CD14-positive monocyte (primary cell): ENCODE measurements around the gene FAM162A. TPM values are rescaled to one million over a fixed set of nuclear protein-coding genes. Genes with fewer than 3 reads are reported as not detected.

Source experiments
- DNase-seq, 3 donors: peaks; one replicate each; pipeline ENCODE4 v3.0.0-alpha.2; 2011 to 2022
- H2AFZ ChIP-seq: 2 replicates; pipeline ENCODE4 v1.6.0; 2012; ENCODE audit warnings: mild to moderate bottlenecking, low read depth, low read length, inconsistent platforms; ENCODE audit not compliant: insufficient read depth, poor library complexity, severe bottlenecking
- H3K27ac ChIP-seq, 2 donors: 1 replicate in 1 of 2; 2 replicates in 1 of 2; pipeline ENCODE4 v1.5.1; 2012 to 2013; ENCODE audit warnings: low read length in 2 of 2, control low read depth in 1 of 2, inconsistent platforms in 1 of 2, low read depth in 1 of 2, mild to moderate bottlenecking in 1 of 2
- H3K27me3 ChIP-seq, 2 donors: one replicate each; pipeline versions ENCODE4 v1.6.0 to v1.6.1; 2011 to 2013; ENCODE audit warnings: low read length in 2 of 2; ENCODE audit not compliant: control insufficient read depth in 2 of 2, insufficient read depth in 2 of 2
- H3K36me3 ChIP-seq, 2 donors: replicated peaks in 1 of 2; 1 replicate in 1 of 2; 2 replicates in 1 of 2; pipeline versions ENCODE4 v1.5.1 to v1.6.1; 2012 to 2013; ENCODE audit warnings: low read length in 2 of 2, control low read depth in 1 of 2, inconsistent platforms in 1 of 2, mild to moderate bottlenecking in 1 of 2; ENCODE audit not compliant: insufficient read depth in 2 of 2, control insufficient read depth in 1 of 2
- H3K4me1 ChIP-seq, 2 donors: 1 replicate in 1 of 2; 2 replicates in 1 of 2; pipeline versions ENCODE4 v1.5.1 to v1.6.1; 2012 to 2013; ENCODE audit warnings: low read length in 2 of 2, control low read depth in 1 of 2, inconsistent platforms in 1 of 2, mild to moderate bottlenecking in 1 of 2, moderate library complexity in 1 of 2; ENCODE audit not compliant: insufficient read depth in 2 of 2, control insufficient read depth in 1 of 2
- H3K4me2 ChIP-seq: replicated peaks from 2 replicates; pipeline ENCODE3; 2012; ENCODE audit warnings: low read length, moderate library complexity, mild to moderate bottlenecking; ENCODE audit not compliant: poor library complexity, severe bottlenecking; ENCODE audit errors: extremely low read depth
- H3K4me3 ChIP-seq, 3 experiments: fragments of 200-600 bp in 1 of 3; sonication (generic) in 1 of 3; replicated peaks in 1 of 3; 1 replicate in 2 of 3; 2 replicates in 1 of 3; pipeline ENCODE4 v1.5.1; 2011 to 2013; ENCODE audit warnings: low read length in 3 of 3, mild to moderate bottlenecking in 3 of 3, control low read depth in 2 of 3, low read depth in 2 of 3, inconsistent platforms in 1 of 3, moderate library complexity in 1 of 3
- H3K79me2 ChIP-seq: 2 replicates; pipeline ENCODE4 v1.6.0; 2012; ENCODE audit warnings: mild to moderate bottlenecking, control low read depth, inconsistent platforms, low read length, moderate library complexity; ENCODE audit not compliant: insufficient read depth
- H3K9ac ChIP-seq: 2 replicates; pipeline ENCODE4 v1.6.0; 2017; ENCODE audit warnings: low read length, mild to moderate bottlenecking; ENCODE audit not compliant: insufficient read depth, poor library complexity, severe bottlenecking
- H3K9me3 ChIP-seq, 2 donors: replicated peaks in 1 of 2; 1 replicate in 1 of 2; 2 replicates in 1 of 2; pipeline versions ENCODE4 v1.5.1 to v1.6.1; 2012 to 2013; ENCODE audit warnings: low read length in 2 of 2, control low read depth in 1 of 2; ENCODE audit not compliant: control insufficient read depth in 1 of 2, insufficient read depth in 1 of 2
- H4K20me1 ChIP-seq: 2 replicates; pipeline ENCODE4 v1.6.0; 2012; ENCODE audit warnings: mild to moderate bottlenecking, low read length, control low read depth, moderate library complexity; ENCODE audit not compliant: insufficient read depth
- H3K27ac Mint-ChIP-seq, 7 donors: one replicate each; pipeline ENCODE4 v1.8.0; 2020; ENCODE audit warnings: mild to moderate bottlenecking in 7 of 7, mixed read lengths in 7 of 7, moderate library complexity in 6 of 7, inconsistent platforms in 2 of 7
- H3K27me3 Mint-ChIP-seq, 3 donors: one replicate each; pipeline ENCODE4 v1.8.0; 2021 to 2022; ENCODE audit warnings: low read depth in 3 of 3, mild to moderate bottlenecking in 3 of 3, mixed read lengths in 3 of 3, moderate library complexity in 3 of 3, inconsistent platforms in 1 of 3
- H3K36me3 Mint-ChIP-seq, 2 donors: one replicate each; pipeline ENCODE4 v1.8.0; 2020; ENCODE audit warnings: mixed read lengths in 2 of 2, inconsistent platforms in 1 of 2, mild to moderate bottlenecking in 1 of 2
- H3K4me1 Mint-ChIP-seq: one replicate; pipeline ENCODE4 v1.8.0; 2020; ENCODE audit warnings: mild to moderate bottlenecking, mixed read lengths
- H3K4me3 Mint-ChIP-seq, 2 donors: one replicate each; pipeline ENCODE4 v1.8.0; 2020; ENCODE audit warnings: mild to moderate bottlenecking in 2 of 2, mixed read lengths in 2 of 2, moderate library complexity in 1 of 2
- H3K9me3 Mint-ChIP-seq, 7 donors: one replicate each; pipeline ENCODE4 v1.8.0; 2020 to 2022; ENCODE audit warnings: mixed read lengths in 7 of 7, mild to moderate bottlenecking in 6 of 7, moderate library complexity in 6 of 7, inconsistent platforms in 2 of 7
- CTCF ChIP-seq: fragments of 200-600 bp; IDR thresholded peaks from one replicate; pipeline ENCODE4 v1.8.0; 2022; ENCODE audit warnings: antibody characterized with exemption, mild to moderate bottlenecking
- WGBS: methylation state at CpG from one replicate; pipeline ENCODE4 v1.1.5; 2013; ENCODE audit warnings: missing lambda C conversion rate; ENCODE audit not compliant: insufficient coverage; 5-methylcytosine and 5-hydroxymethylcytosine counted together
- intact Hi-C, 2 donors: fragments of 100-400 bp; cut with micrococcal nuclease; formaldehyde crosslinking; loops; one replicate each; pipeline versions ENCODE4 v1.15.0 to v1.15.1; 2023
- polyA plus RNA-seq, 3 donors: library from polyadenylated mRNA; depleted of rRNA in 1 of 3; unstranded in 2 of 3; stranded (reverse) in 1 of 3; fragments of 300-500 nt in 2 of 3; fragments of >200 nt in 1 of 3; fragmentation: Illumina TruSeq in 2 of 3; gene quantifications; 1 replicate in 2 of 3; 2 replicates in 1 of 3; pipeline ENCODE4 v1.2.3, GENCODE V29; 2012 to 2021

FAM162A gene
- polyA plus RNA-seq, 3 donors: 6.8 to 28.5 (median 24.2) TPM

DNA sequence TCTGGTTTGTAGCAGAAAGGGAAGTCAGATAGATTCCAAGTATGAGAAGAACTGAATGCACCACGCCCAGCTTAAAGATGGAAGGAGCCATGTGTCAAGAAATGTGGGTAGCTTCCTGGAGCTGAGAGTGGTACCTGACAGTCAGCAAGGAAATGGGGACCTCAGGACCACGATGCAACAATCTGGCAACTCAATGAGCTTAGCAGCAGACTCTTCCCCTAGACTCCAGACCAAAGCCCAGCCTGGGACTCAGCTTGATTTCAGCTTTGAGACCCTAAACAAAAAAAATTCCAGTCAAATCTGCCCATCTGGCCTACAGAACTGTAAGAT lies 25.3 kb upstream of the FAM162A start:
- peaks cover 41% of the 10 kb centered on the region for H3K4me1 Mint-ChIP-seq
- no peak overlapping the region for H3K4me2 ChIP-seq
- peaks cover 0 to 3% (median 0%) of the 10 kb centered on the region in 7 donors for H3K9me3 Mint-ChIP-seq
- peaks cover 0 to 2% (median 0%) of the 10 kb centered on the region in 3 donors for H3K27me3 Mint-ChIP-seq
- no peaks in the 10 kb centered on the region for H3K9me3 ChIP-seq
- H3K36me3 ChIP-seq: peaks cover 13 to 46% of the 10 kb centered on the region in 2 donors
- peaks cover 24 to 27% of the 10 kb centered on the region in 2 donors for H3K4me1 ChIP-seq
- no CpG with 5 or more reads among the region's 2 CpGs for WGBS
- no peak for TF ChIP-seq CTCF
- no peak overlapping the region for H3K4me3 Mint-ChIP-seq
- peaks cover 6% of the 10 kb centered on the region for H3K79me2 ChIP-seq
- H3K4me3 ChIP-seq: no peak overlapping the region
- H3K27me3 ChIP-seq: no peaks in the 10 kb centered on the region
- H3K36me3 Mint-ChIP-seq: peaks cover 21 to 35% of the 10 kb centered on the region in 2 donors
- peaks cover 6% of the 10 kb centered on the region for H4K20me1 ChIP-seq
- no peak overlapping the region for H2AFZ ChIP-seq
- intact Hi-C loops: no loop called here
- no peak overlapping the region for H3K9ac ChIP-seq
- H3K27ac ChIP-seq: peak overlapping the region in 1 of 2 donors; percentile 3
- DNase-seq: no peak
- H3K27ac Mint-ChIP-seq: peak overlapping the region in 2 of 7 donors; percentile 63 to 66

GRCh38 chr3:122362026-122362425 lies 22.0 kb upstream of the FAM162A start:
- Histone ChIP-seq H2AFZ (no peak overlapping the region), H4K20me1 (peaks cover 3% of the 10 kb centered on the region), H3K79me2 (peaks cover 2% of the 10 kb centered on the region), H3K9ac (no peak overlapping the region), H3K4me2 (no peak overlapping the region), H3K27ac (no peak overlapping the region), H3K9me3 (no peaks in the 10 kb centered on the region), H3K36me3 (peaks cover 28 to 78% of the 10 kb centered on the region in 2 donors), H3K27me3 (no peaks in the 10 kb centered on the region), H3K4me3 (no peak overlapping the region), H3K4me1 (peaks cover 7 to 8% of the 10 kb centered on the region in 2 donors)
- H3K27me3 Mint-ChIP-seq: peaks cover 0 to 2% (median 0%) of the 10 kb centered on the region in 3 donors
- no peaks in the 10 kb centered on the region for H3K9me3 Mint-ChIP-seq
- no peak overlapping the region for H3K27ac Mint-ChIP-seq
- H3K4me3 Mint-ChIP-seq: no peak overlapping the region
- DNase-seq: no peak
- peaks cover 18% of the 10 kb centered on the region for H3K4me1 Mint-ChIP-seq
- WGBS: 100% methylated on average over 1 of the region's 2 CpGs
- intact Hi-C loops: no loop called here
- H3K36me3 Mint-ChIP-seq: peaks cover 45 to 63% of the 10 kb centered on the region in 2 donors
- no peak for TF ChIP-seq CTCF
